Ovary (tissue), 9 donors: ENCODE data around the gene ACYP2. TPM values are rescaled to one million over a fixed set of nuclear protein-coding genes. Genes with fewer than 3 reads are reported as not detected.

Source experiments
- DNase-seq, 5 donors: peaks; one replicate each; pipeline ENCODE4 v3.0.0-alpha.2; 2019 to 2020
- H3K27ac ChIP-seq, 2 donors: fragments of 200-600 bp; one replicate each; pipeline versions ENCODE4 v1.5.1 to v1.8.0; 2019 to 2022
- H3K27me3 ChIP-seq: fragments of 200-600 bp; one replicate; pipeline ENCODE4 v1.8.0; 2022
- H3K36me3 ChIP-seq: fragments of 200-600 bp; sonication (generic); one replicate; pipeline ENCODE4 v1.5.1; 2019
- H3K4me1 ChIP-seq: one replicate; pipeline ENCODE4 v1.8.1; 2013; ENCODE audit warnings: mild to moderate bottlenecking, moderate library complexity; ENCODE audit not compliant: insufficient read depth
- H3K4me3 ChIP-seq: fragments of 200-600 bp; sonication (generic); one replicate; pipeline ENCODE4 v1.5.1; 2017
- H3K9me3 ChIP-seq, 2 donors: fragments of 200-600 bp in 1 of 2; sonication (generic) in 1 of 2; one replicate each; pipeline versions ENCODE4 v1.5.1 to v1.8.1; 2013 to 2019; ENCODE audit warnings: mild to moderate bottlenecking in 1 of 2, moderate library complexity in 1 of 2
- CTCF ChIP-seq, 3 donors: fragments of 450-650 bp in 2 of 3; fragments of 200-600 bp in 1 of 3; IDR thresholded peaks; one replicate each; pipeline versions ENCODE4 v1.5.1 to v1.8.0; 2016 to 2022; ENCODE audit warnings: antibody characterized with exemption in 3 of 3, mild to moderate bottlenecking in 1 of 3
- EP300 ChIP-seq: sonication (generic); formaldehyde crosslinking; IDR thresholded peaks from one replicate; pipeline ENCODE4 v1.6.1; 2017; ENCODE audit warnings: antibody characterized with exemption
- POLR2A ChIP-seq: fragments of 450-650 bp; IDR thresholded peaks from one replicate; pipeline ENCODE4 v1.6.1; 2017; ENCODE audit warnings: antibody characterized with exemption, mild to moderate bottlenecking, moderate library complexity
- WGBS, 3 donors: extraction: QIAGEN DNeasy Blood & Tissue Kit in 1 of 3; methylation state at CpG; one replicate each; pipeline versions ENCODE4 v1.1.5 to v1.1.7; 2013 to 2017; 5-methylcytosine and 5-hydroxymethylcytosine counted together
- intact Hi-C, 4 donors: fragments of 100-400 bp; cut with DNase I; formaldehyde crosslinking; loops; one replicate each; pipeline versions ENCODE4 v1.11.0 to v1.15.1; 2022 to 2023
- polyA plus RNA-seq, 2 donors: library from polyadenylated mRNA; stranded (reverse); fragments of 200-250 nt in 1 of 2; fragments of 350-450 nt in 1 of 2; fragmentation: Illumina TruSeq in 1 of 2; extraction: RNeasy Lipid Tissue Mini Kit (QIAGEN cat#74804) in 1 of 2; gene quantifications; one replicate each; pipeline ENCODE4 v1.2.3, GENCODE V29; 2013 to 2014
- total RNA-seq, 7 donors: library from RNA; depleted of rRNA in 2 of 7; stranded (reverse); fragments of >200 nt in 2 of 7; fragmentation: NEBNext Ultra II Directional in 3 of 7; extraction: Animal tissue kit (Norgen Biotek cat#: 25700) in 3 of 7; gene quantifications; one replicate each; pipeline versions ENCODE4 v1.1.0 to v1.2.4, GENCODE V29; 2016 to 2023
- donor health status: DM: no; HTN: no; CAD: no; lungs with moderate emphysema.
- donor health status: DM: no; HTN: no; CAD: no.
- donor health status: Bipolar disorder and iron deficiency.
- donor health status: DM: yes; HTN: yes; CAD: no.
- donor health status: DM: no; HTN: no; CAD: no.
- donor health status: DM: yes; HTN: yes; CAD: no.

Gene ACYP2
- total and polyA plus RNA-seq, 9 donors: 10.4 to 27.1 (median 13.9) TPM

GRCh38 chr2:54149638-54150441 lies 34.4 kb downstream of the ACYP2 start:
- WGBS, 3 donors: 67 to 84% (median 81%) methylated on average over 3 of the region's 3 CpGs
- DNase-seq: no peak
- intact Hi-C loops: no loop called here
- Histone ChIP-seq H3K4me1 (no peaks in the 10 kb centered on the region), H3K36me3 (no peaks in the 10 kb centered on the region), H3K27ac (no peak overlapping the region), H3K27me3 (no peaks in the 10 kb centered on the region), H3K9me3 (no peaks in the 10 kb centered on the region), H3K4me3 (no peak overlapping the region)
- TF ChIP-seq POLR2A (no peak), CTCF (IDR thresholded peaks at IDR 0.05) (no peak), EP300 (no peak)

- no peak for DNase-seq
- Histone ChIP-seq H3K27me3 (no peaks in the 10 kb centered on the region), H3K27ac (no peak overlapping the region), H3K4me1 (no peaks in the 10 kb centered on the region), H3K9me3 (no peaks in the 10 kb centered on the region), H3K36me3 (no peaks in the 10 kb centered on the region), H3K4me3 (no peak overlapping the region)
- WGBS, 3 donors: 60 to 80% (median 77%) methylated on average over 6 of the region's 6 CpGs
- TF ChIP-seq EP300 (no peak), CTCF (IDR thresholded peaks at IDR 0.05) (no peak), POLR2A (no peak)
- intact Hi-C loops: no loop called here
Observed at GRCh38 chr2:54158311-54158710, 42.9 kb downstream of the ACYP2 start.

GRCh38 chr2:54161660-54162424 lies 46.4 kb downstream of the ACYP2 start:
- H3K27me3 ChIP-seq: no peaks in the 10 kb centered on the region
- no peak overlapping the region for H3K4me3 ChIP-seq
- no peaks in the 10 kb centered on the region for H3K36me3 ChIP-seq
- DNase-seq: no peak
- intact Hi-C loops: no loop called here
- H3K4me1 ChIP-seq: no peaks in the 10 kb centered on the region
- 31 to 39% (median 35%) methylated on average over 3 of the region's 3 CpGs for WGBS, 3 donors
- no peak overlapping the region for H3K27ac ChIP-seq
- TF ChIP-seq POLR2A (no peak), CTCF (IDR thresholded peaks at IDR 0.05) (no peak), EP300 (no peak)
- no peaks in the 10 kb centered on the region for H3K9me3 ChIP-seq

GRCh38 chr2:54164106-54164505 lies 48.7 kb downstream of the ACYP2 start:
- intact Hi-C loops: no loop called here
- Histone ChIP-seq H3K27ac (no peak overlapping the region), H3K27me3 (no peaks in the 10 kb centered on the region)

More at GRCh38 chr2:54164106-54164505, 48.7 kb downstream of the ACYP2 start:
- DNase-seq: no peak
- no peaks in the 10 kb centered on the region for H3K9me3 ChIP-seq
- H3K36me3 ChIP-seq: no peaks in the 10 kb centered on the region
- 92 to 94% (median 94%) methylated on average over 1 of the region's 1 CpG for WGBS, 3 donors
- no peak for TF ChIP-seq EP300
- TF ChIP-seq POLR2A: no peak
- TF ChIP-seq CTCF (IDR thresholded peaks at IDR 0.05): no peak
- H3K4me1 ChIP-seq: no peaks in the 10 kb centered on the region
- no peak overlapping the region for H3K4me3 ChIP-seq
